Tibial artery (tissue), 4 donors: ENCODE data around the gene VPS39.

ENCODE experiments used
- DNase-seq, 2 donors: peaks; one replicate each; pipeline ENCODE4 v3.0.0-alpha.2; 2019
- H3K27ac ChIP-seq, 2 donors: fragments of 200-600 bp; sonication (generic) in 1 of 2; 1 replicate in 1 of 2; 2 replicates in 1 of 2; pipeline ENCODE4 v1.5.1; 2018 to 2019; ENCODE audit warnings: mild to moderate bottlenecking in 1 of 2
- H3K27me3 ChIP-seq, 2 donors: fragments of 200-600 bp; sonication (generic) in 1 of 2; one replicate each; pipeline versions ENCODE4 v1.5.1 to v1.6.0; 2016 to 2019
- H3K36me3 ChIP-seq, 3 donors: fragments of 200-600 bp; sonication (generic) in 2 of 3; one replicate each; pipeline ENCODE4 v1.5.1; 2016 to 2019; ENCODE audit warnings: mild to moderate bottlenecking in 2 of 3
- H3K4me1 ChIP-seq, 4 donors: fragments of 200-600 bp; sonication (generic) in 2 of 4; 1 replicate in 3 of 4; 2 replicates in 1 of 4; pipeline ENCODE4 v1.5.1; 2016 to 2019
- H3K4me3 ChIP-seq, 2 donors: fragments of 200-600 bp; sonication (generic) in 1 of 2; 1 replicate in 1 of 2; 2 replicates in 1 of 2; pipeline ENCODE4 v1.5.1; 2018 to 2019; ENCODE audit warnings: mild to moderate bottlenecking in 2 of 2
- H3K9me3 ChIP-seq, 3 donors: fragments of 200-600 bp; sonication (generic) in 1 of 3; one replicate each; pipeline ENCODE4 v1.5.1; 2016 to 2019
- CTCF ChIP-seq, 2 experiments: fragments of 200-600 bp in 1 of 2; fragments of 450-650 bp in 1 of 2; IDR thresholded peaks; one replicate each; pipeline ENCODE4 v1.5.1; 2017 to 2019; ENCODE audit warnings: antibody characterized with exemption in 2 of 2, mild to moderate bottlenecking in 1 of 2, moderate library complexity in 1 of 2
- intact Hi-C: fragments of 100-400 bp; cut with DNase I; formaldehyde crosslinking; loops from one replicate; pipeline ENCODE4 v1.15.0; 2023; ENCODE audit warnings: low total_unique reads

The VPS39 gene

GRCh38 chr15:42210696-42211095, 2.6 kb upstream of the VPS39 start:
- Histone ChIP-seq H3K4me1 (peaks cover 0 to 19% (median 16%) of the 10 kb centered on the region in 4 donors), H3K4me3 (no peak overlapping the region), H3K27me3 (no peaks in the 10 kb centered on the region), H3K9me3 (no peaks in the 10 kb centered on the region), H3K27ac (no peak overlapping the region), H3K36me3 (peaks cover 18 to 49% (median 41%) of the 10 kb centered on the region in 3 donors)
- no peak for TF ChIP-seq CTCF (IDR thresholded peaks at IDR 0.05)
- intact Hi-C loops = no loop called here
- no peak for DNase-seq

GRCh38 chr15:42206406-42206805, 1.7 kb downstream of the VPS39 start:
- TF ChIP-seq CTCF (IDR thresholded peaks at IDR 0.05) = no peak
- Histone ChIP-seq H3K4me1 (peaks cover 0 to 38% (median 18%) of the 10 kb centered on the region in 4 donors), H3K4me3 (no peak overlapping the region), H3K27ac (no peak overlapping the region), H3K27me3 (no peaks in the 10 kb centered on the region), H3K9me3 (no peaks in the 10 kb centered on the region), H3K36me3 (peaks cover 11 to 29% (median 16%) of the 10 kb centered on the region in 3 donors)
- intact Hi-C loops = no loop called here
- no peak for DNase-seq

- Histone ChIP-seq H3K9me3 (no peaks in the 10 kb centered on the region), H3K4me3 (no peak overlapping the region), H3K27me3 (no peaks in the 10 kb centered on the region), H3K36me3 (peaks cover 0 to 16% (median 9%) of the 10 kb centered on the region in 3 donors), H3K4me1 (peaks cover 0 to 38% (median 18%) of the 10 kb centered on the region in 4 donors), H3K27ac (no peak overlapping the region)
- DNase-seq = no peak
- intact Hi-C loops = no loop called here
- no peak for TF ChIP-seq CTCF (IDR thresholded peaks at IDR 0.05)
Observed at GRCh38 chr15:42203891-42204290, 4.2 kb downstream of the VPS39 start.

- no peaks in the 10 kb centered on the region for H3K9me3 ChIP-seq
- H3K4me1 ChIP-seq = peaks cover 0 to 38% (median 18%) of the 10 kb centered on the region in 4 donors
- peaks cover 8 to 28% (median 19%) of the 10 kb centered on the region in 3 donors for H3K36me3 ChIP-seq
- H3K27me3 ChIP-seq = no peaks in the 10 kb centered on the region
- DNase-seq = no peak
- no peak overlapping the region for H3K27ac ChIP-seq
- intact Hi-C loops = no loop called here
- no peak for TF ChIP-seq CTCF (IDR thresholded peaks at IDR 0.05)
- H3K4me3 ChIP-seq = no peak overlapping the region
Observed at GRCh38 chr15:42202653-42203052, 5.5 kb downstream of the VPS39 start.

GRCh38 chr15:42201801-42202200, 6.3 kb downstream of the VPS39 start:
- intact Hi-C loops = no loop called here
- H3K36me3 ChIP-seq = peaks cover 8 to 34% (median 25%) of the 10 kb centered on the region in 3 donors
- no peaks in the 10 kb centered on the region for H3K27me3 ChIP-seq
- DNase-seq = no peak
- no peak overlapping the region for H3K4me3 ChIP-seq
- peaks cover 0 to 30% (median 11%) of the 10 kb centered on the region in 4 donors for H3K4me1 ChIP-seq
- no peak overlapping the region for H3K27ac ChIP-seq
- TF ChIP-seq CTCF (IDR thresholded peaks at IDR 0.05) = no peak
- H3K9me3 ChIP-seq = no peaks in the 10 kb centered on the region

GRCh38 chr15:42199126-42199525, 9.0 kb downstream of the VPS39 start:
- H3K27me3 ChIP-seq = no peaks in the 10 kb centered on the region
- TF ChIP-seq CTCF (IDR thresholded peaks at IDR 0.05) = no peak
- H3K36me3 ChIP-seq = peaks cover 8 to 43% (median 25%) of the 10 kb centered on the region in 3 donors
- DNase-seq = no peak
- no peak overlapping the region for H3K27ac ChIP-seq
- intact Hi-C loops = no loop called here
- no peaks in the 10 kb centered on the region for H3K9me3 ChIP-seq
- no peak overlapping the region for H3K4me3 ChIP-seq
- peaks cover 0 to 11% (median under 1%) of the 10 kb centered on the region in 4 donors for H3K4me1 ChIP-seq
